Stimulated activated naive CD4-positive, alpha-beta T cell treated with Interleukin-2 at 50 U/mL for 16 hours (primary cell): ENCODE data around the gene SLFNL1.

Experiments used
- DNase-seq: peaks from one replicate; lab custom pipeline; 2025; lab: John Stamatoyannopoulos, UW

The SLFNL1 gene

DNA sequence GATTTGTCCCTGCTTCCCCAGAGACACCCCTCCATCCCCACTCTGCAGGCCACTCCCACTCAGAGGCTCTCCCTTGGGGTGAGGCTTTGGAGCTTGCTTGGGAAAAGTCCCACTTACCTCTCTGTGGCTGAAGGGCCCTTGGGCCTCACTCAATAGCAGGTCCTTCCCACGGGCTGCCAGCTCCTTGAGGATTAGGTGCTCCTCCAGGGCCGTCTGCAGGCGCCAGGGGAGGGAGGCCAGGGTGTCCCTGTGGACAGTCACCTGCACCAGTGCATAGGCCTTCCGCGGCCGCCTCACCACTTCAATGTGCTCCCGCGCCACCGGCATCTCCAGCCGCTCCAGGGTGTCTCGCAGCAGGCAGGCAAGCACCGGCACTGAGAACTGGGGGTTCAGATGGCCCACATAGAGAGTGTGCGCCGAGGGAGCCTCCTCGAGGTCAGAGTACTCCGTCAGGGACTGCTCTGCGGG, 1.4 kb downstream of the SLFNL1 start:
- no peak for DNase-seq

DNA sequence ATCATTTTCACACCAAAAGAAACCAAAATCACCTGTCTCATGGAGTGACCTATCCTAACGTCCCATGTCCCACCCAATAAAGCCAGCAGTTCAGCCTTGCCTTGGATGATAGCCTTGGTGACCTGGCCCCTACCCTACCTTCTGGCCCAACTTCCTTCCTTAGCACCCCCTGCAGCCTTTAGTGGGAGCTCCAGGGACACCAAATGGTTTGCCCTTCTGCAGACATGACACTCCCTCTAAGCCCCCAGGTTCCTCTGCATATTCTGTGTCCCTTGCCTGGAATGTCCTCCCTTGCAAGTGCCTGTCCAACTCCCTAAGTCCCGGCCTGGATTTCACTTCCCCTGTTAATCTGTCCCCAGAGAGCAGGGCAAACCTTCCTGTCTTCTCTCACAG, 2.2 kb downstream of the SLFNL1 start:
- no peak for DNase-seq

- DNase-seq, result no peak
Measured at GRCh38 chr1:41018018-41018410, 3.5 kb downstream of the SLFNL1 start.

- no peak for DNase-seq
Measured at GRCh38 chr1:41017141-41018017, 4.1 kb downstream of the SLFNL1 start.

DNA sequence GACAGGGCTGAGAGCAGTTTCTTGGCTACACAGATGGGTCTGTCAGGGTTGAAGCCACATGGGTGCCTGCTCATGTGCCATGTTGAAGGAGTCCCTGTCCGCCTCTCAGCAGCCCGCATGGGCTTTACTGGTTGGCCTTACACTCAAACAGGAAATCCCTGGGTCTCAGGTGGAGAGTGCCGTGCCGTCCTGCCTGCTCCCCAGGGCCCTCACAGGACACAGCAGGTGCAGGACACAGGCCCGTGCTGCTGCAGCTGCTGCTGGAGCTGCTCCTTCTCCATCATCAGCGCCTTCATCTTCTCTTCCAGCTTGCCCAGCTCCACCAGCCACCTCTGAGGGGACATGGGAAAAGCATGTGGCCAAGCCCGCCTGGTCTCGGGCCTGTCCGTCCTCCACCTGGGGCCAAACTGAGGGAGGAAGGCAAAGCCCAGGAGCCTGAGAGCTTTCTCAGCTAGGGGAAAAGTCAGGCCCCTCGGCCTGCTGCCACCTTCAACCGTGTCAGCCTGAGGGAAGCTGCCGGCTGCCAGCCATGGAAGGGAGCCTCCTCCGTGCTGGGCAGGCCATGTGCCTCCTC, 5.5 kb downstream of the SLFNL1 start:
- no peak for DNase-seq

DNA sequence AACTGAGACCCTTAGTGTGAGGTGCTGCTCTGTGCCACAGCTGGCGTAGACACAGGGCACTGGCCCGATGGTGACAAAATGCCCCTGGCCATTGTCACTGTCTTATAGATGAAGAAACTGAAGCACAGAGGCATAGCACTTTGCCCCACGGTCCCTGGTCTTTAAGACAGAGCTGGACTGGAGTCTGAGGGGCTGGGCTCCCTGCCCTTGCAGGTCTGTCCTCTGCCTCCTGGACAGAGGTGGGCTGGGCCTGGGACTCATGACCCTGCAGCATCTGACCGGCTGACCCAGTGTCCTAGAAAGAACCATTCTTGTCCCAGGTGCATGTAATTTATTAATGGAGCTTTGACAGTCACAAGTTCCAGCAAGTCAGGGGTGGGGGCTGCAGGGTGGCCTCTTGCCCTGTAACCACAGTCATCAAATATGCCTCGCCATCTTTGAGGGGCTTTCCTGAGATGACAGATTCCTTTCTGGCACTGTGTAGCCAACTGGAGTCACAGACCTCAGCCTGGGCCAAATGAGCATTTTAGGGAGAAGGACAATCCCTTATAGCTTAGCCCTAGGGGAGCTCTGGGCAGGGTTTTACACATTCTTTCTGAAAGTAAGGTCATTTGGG, 6.1 kb downstream of the SLFNL1 start:
- DNase-seq, result no peak

DNA sequence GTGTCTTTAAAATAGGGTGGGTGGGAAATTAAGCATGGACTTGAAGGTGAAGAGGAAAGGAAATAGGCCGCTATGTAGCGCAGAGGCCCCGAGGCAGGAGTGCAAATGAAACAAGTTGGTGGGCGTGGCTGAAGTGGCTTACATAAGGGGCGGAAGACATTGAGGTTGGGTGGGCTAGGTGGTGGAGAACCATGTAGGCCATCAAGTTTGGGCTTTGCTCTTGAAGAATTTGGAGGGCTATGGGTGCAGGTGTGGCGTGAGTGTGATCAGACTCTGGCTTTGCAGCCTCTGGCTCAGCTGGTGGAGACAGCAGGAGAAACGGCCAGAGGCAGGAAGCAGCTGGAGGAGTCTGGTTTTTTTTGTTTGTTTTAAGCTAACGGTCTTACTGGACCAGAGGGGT, 6.7 kb downstream of the SLFNL1 start:
- DNase-seq, result no peak

- no peak for DNase-seq
Measured at GRCh38 chr1:41013796-41014195, 7.7 kb downstream of the SLFNL1 start.

DNA sequence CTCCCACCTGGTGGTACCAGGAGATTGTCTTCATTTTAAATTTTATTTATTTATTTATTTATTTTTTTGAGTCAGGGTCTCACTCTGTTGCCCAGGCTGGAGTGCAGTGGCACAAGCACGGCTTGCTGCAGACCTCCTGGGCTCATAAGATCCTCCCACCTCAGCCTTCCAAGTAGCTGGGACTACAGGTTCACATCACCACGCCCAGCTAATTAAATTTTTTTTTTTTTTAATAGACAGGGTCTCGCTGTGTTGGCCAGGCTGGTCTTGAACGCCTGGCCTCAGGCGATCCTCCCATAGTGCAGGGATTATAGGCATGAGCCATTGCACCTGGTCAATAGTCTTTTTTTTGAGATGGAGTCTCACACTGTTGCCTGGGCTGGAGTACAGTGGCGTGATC, 8.5 kb downstream of the SLFNL1 start:
- no peak for DNase-seq

- no peak for DNase-seq
Measured at GRCh38 chr1:41010345-41010744, 11.2 kb downstream of the SLFNL1 start.

DNA sequence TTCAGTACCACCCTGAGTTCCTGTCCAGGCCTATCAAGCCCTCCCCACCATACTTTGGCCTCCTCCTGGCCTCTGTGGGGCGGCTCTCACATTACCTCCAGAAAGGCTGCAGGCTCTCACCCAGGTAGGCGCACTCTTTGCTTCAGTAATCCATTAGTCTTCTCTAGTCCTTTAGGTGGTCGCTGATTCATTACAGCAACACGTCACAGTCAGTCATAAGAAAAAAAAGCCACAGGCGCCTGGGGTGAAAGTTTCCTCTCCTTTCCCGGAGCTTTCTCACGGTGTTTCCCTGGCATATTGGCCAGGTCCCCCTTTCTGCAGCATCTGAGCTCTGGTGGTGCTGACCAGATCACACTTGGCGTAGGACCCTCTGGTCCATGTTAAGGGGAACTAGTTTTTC, 12.1 kb downstream of the SLFNL1 start:
- DNase-seq, result no peak

DNA sequence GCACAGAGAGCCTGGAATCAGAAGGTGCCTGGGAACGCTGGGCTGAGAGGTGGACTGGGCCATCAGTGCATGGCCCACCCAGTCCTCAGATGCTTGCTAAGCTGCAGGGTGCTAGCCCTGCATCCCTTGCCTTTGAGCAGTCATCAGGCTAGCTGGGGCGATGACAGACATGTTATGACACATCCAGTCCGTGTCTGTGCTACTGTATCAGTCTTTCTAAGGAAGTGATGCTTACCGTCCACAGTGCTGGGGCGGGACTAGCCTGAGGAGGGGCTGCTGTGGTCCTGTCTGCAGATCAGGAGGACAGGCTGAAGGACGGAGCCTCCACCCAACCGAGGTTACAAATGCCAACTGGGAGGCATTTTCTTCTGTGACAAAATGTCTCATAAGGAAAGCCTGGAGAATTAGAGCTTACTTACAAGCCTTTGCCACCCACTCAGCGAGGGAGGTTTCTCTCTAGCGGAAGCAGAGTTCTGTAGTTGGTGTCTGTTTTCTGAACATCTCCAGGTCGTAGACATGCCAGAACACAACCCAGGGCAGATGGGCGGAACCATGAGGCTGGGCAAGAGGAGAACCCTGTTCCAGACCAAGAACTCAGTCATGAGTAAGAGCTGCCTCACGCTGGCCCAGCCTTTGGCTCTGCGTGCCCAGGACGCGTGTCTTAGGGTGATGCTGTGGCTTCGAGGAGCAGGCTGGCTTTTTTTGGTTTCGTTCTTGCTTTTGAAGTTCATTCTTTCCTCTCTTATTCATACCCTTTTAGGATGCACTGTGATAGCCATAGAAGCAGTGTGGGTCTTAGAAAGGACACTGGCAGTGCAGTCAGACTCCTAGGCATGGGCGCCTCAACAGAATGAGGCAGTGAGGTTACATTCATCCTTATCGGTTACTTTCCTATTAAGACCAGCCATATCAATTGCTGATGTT, 14.3 kb downstream of the SLFNL1 start:
- DNase-seq, result no peak

GRCh38 chr1:41005876-41006275, 15.6 kb downstream of the SLFNL1 start:
- DNase-seq, result no peak

DNA sequence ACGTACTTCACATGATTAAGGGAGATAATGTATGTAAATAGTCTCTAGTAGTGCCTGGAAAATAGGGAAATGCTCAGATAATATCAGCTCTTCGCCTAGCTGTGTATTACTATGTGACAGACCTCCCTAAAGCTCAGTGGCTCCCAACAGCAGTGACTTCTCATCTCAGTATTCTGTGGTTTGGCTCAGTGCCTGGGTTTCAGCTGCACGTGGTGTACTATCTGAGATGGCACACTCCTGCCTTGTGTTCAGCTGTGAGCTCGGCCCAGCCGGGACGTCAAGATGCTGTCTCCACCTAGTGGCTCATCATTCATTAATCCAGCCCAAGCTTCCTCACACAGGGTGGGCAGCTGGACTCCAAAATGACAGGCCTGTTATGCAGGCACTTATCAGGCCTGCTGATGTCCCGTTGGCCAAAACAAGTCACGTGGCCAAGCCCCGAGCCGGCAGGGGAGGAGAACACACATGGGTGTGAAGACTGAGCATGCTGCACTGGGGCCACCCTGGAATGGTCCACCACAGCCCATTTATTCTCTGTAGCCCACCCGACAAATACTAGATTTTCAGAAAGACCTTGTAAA, 17.8 kb downstream of the SLFNL1 start:
- DNase-seq, result peak; percentile 78

DNA sequence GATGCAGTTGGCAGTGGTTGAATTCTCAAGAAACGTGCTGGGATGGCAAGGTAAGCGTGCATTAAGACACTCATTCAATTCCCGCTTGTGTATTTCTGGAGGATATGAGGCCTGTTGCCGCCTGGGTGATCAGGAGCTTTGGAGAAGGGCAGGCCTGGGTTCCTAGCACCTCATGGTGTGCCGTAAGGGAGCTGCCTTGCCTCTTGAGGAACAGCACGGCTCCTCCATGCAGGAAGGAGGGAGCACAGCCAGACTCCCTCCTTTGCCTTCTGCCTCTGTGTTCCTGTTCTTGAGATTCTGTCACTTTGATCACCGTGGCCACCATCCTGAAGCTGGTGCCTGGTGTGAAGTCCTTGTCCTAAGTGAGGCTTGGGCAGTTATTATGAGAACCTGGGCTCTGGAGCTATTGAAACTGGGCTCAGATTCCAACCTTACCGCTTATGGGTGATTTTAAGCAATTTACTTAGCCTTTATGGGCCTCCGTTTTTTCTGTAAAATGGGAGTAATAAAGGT, 18.3 kb downstream of the SLFNL1 start:
- no peak for DNase-seq

DNA sequence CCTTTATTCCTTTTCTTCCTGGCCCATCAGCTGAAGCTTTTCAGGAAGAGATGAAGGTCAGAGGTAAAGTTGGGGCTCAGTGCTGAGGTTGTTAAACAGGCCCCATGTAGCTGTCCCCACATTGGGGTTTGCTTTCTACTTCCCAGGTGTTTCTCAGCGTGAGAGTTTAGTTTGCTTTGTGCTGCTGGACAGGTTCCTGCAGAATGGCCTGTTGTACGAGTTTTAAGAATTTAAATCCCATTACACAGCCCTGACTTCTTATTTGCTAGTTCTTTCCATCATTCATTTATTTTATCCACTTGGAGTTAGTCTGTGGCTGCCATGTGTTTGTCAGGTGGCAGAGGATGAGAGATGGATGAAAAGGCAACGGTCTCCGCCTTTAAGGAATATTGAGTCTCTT, 22.9 kb downstream of the SLFNL1 start:
- DNase-seq, result no peak

DNA sequence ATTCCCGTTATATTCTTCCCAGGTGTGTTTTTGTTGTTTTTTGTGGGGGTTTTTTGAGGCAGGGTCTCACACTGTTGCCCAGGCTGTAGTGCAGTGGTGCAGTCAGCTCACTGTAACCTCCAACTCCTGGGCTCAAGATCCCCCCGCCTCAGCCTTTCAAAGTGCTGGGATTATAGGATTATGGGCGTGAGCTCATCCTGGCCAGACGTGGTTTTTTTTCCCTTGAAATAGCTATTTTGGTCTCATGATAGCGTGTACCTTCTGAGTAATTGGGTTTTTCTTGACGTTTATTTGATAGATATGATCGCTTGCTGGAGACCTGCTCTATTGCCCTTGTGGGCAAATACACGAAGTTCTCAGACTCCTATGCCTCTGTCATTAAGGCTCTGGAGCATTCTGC, 24.4 kb downstream of the SLFNL1 start:
- no peak for DNase-seq

GRCh38 chr1:40989066-40989465, 32.5 kb downstream of the SLFNL1 start:
- DNase-seq, result no peak

- DNase-seq, result no peak
Measured at GRCh38 chr1:40988280-40988679, 33.2 kb downstream of the SLFNL1 start.

- DNase-seq, result no peak
Measured at GRCh38 chr1:40987439-40988276, 33.9 kb downstream of the SLFNL1 start.

- DNase-seq, result no peak
Measured at GRCh38 chr1:40986956-40987355, 34.6 kb downstream of the SLFNL1 start.
